Psoas muscle (tissue), 8 donors: ENCODE results near the gene C1orf122. TPM values are rescaled to one million over a fixed set of nuclear protein-coding genes. Genes with fewer than 3 reads are reported as not detected.

Experiments used
- ATAC-seq, 4 donors: fragments of 200-7000 bp; cut with Tn5 transposase; one replicate each; pipeline ENCODE4 v1.9.1; 2020; ENCODE audit warnings: moderate library complexity in 3 of 4, mild to moderate bottlenecking in 2 of 4
- DNase-seq, 2 donors: peaks; one replicate each; pipeline ENCODE4 v3.0.0-alpha.2; 2020
- H3K27ac ChIP-seq: fragments of 200-600 bp; one replicate; pipeline ENCODE4 v1.8.0; 2022
- H3K27me3 ChIP-seq, 3 donors: fragments of 200-600 bp in 1 of 3; one replicate each; pipeline versions ENCODE4 v1.6.1 to v1.8.0; 2013 to 2022; ENCODE audit warnings: low read length in 2 of 3, mild to moderate bottlenecking in 2 of 3, moderate library complexity in 1 of 3; ENCODE audit not compliant: insufficient read depth in 3 of 3
- H3K36me3 ChIP-seq, 2 donors: fragments of 200-600 bp in 1 of 2; one replicate each; pipeline versions ENCODE4 v1.6.1 to v1.8.0; 2013 to 2022; ENCODE audit warnings: low read depth in 1 of 2, mild to moderate bottlenecking in 1 of 2, moderate library complexity in 1 of 2; ENCODE audit not compliant: insufficient read depth in 1 of 2
- H3K4me1 ChIP-seq: fragments of 200-600 bp; one replicate; pipeline ENCODE4 v1.8.0; 2022
- H3K4me3 ChIP-seq: fragments of 200-600 bp; one replicate; pipeline ENCODE4 v1.8.0; 2022; ENCODE audit warnings: mild to moderate bottlenecking
- H3K9me3 ChIP-seq: fragments of 200-600 bp; one replicate; pipeline ENCODE4 v1.8.0; 2022
- CTCF ChIP-seq: fragments of 200-600 bp; IDR thresholded peaks from one replicate; pipeline ENCODE4 v1.8.0; 2022; ENCODE audit warnings: antibody characterized with exemption
- WGBS, 3 donors: extraction: QIAGEN DNeasy Blood & Tissue Kit; methylation state at CpG; one replicate each; pipeline versions ENCODE4 v1.1.6 to v1.1.7; 2013; 5-methylcytosine and 5-hydroxymethylcytosine counted together
- intact Hi-C, 2 donors: fragments of 100-400 bp; cut with DNase I; formaldehyde crosslinking; loops; one replicate each; pipeline versions ENCODE4 v1.11.0 to v1.14.2; 2022
- polyA plus RNA-seq, 3 donors: library from polyadenylated mRNA; stranded (reverse); fragments of 200-250 nt; gene quantifications; one replicate each; pipeline ENCODE4 v1.2.3, GENCODE V29; 2013
- total RNA-seq, 4 donors: library from RNA; stranded (reverse); fragmentation: NEBNext Ultra II Directional in 2 of 4; extraction: Animal tissue kit (Norgen Biotek cat#: 25700) in 2 of 4; gene quantifications; one replicate each; pipeline versions ENCODE4 v1.2.1 to v1.2.4, GENCODE V29; 2021 to 2023
- donor health status: healthy with polysubstance abuse.
- donor health status: DM: no; HTN: no; CAD: no; lungs with moderate emphysema.
- donor health status: Bipolar disorder and iron deficiency.
- donor health status: healthy.
- donor health status: DM: yes; HTN: yes; CAD: no.
- donor health status: DM: no; HTN: no; CAD: no.
- donor health status: DM: no; HTN: no; CAD: no.
- donor health status: DM: yes; HTN: yes; CAD: no.

Gene C1orf122
- total and polyA plus RNA-seq, 7 donors, result 26.6 to 109 (median 32.1) TPM

DNA sequence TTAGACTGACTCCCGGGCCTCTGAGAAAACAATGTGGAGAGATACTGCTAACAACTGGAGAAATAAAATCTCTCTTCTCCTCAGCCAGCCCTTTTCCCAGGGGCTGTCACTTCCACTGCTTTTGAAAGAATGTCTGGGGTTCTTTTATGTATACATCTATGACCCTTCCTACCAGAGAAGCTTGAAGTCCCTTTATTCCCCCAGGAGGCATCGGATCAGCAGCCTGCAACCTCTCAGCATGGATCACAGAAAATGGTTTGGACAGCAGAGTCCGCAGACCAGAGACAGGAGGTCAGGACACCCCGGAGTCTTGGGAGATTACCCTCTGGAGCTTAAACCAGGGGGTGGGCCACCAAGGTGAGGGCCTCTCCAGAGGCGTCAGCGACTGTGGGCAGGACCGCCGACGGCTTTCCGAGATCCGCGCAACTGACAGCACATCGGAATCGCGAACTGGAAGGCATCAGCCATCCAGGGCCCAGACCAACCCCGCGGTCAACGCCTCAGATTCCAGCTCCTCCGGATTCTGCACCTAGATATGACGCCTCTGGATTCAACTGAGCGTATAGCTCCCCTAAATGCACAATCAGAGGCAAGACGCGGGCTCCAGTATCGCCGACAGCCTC is 43.7 kb upstream of the C1orf122 start:
- Histone ChIP-seq H3K9me3 (no peaks in the 10 kb centered on the region), H3K27ac (no peak overlapping the region), H3K27me3 (peaks cover 4 to 78% (median 32%) of the 10 kb centered on the region in 3 donors), H3K36me3 (no peaks in the 10 kb centered on the region), H3K4me1 (no peaks in the 10 kb centered on the region), H3K4me3 (no peak overlapping the region)
- intact Hi-C loops, result no loop called here
- DNase-seq (no peak), ATAC-seq (no peak)
- 19 to 25% (median 21%) methylated on average over 25 of the region's 25 CpGs for WGBS, 3 donors
- TF ChIP-seq CTCF, result no peak

DNA sequence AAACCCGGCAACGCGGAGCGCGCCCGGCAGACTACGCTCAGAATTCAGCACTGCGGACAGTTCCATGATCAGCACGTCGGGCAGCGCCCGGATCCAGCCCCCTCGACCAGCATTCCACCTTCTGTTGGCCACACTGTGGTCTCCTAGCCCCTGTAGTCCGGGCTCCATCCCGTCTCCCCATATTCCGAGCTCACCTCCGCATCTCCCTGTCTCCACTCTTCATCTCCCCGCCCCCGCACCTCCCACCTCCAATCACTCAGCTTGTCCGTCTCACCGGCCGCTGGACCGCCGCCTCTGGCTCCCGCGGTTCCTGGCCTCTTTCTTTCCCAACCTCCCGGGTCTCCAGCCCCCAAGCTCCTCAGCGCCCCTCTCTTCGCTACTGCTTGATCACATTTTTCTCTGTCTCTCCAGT is 43.2 kb upstream of the C1orf122 start:
- ATAC-seq (no peak), DNase-seq (no peak)
- Histone ChIP-seq H3K36me3 (no peaks in the 10 kb centered on the region), H3K4me1 (no peaks in the 10 kb centered on the region), H3K27me3 (peaks cover 4 to 78% (median 32%) of the 10 kb centered on the region in 3 donors), H3K9me3 (no peaks in the 10 kb centered on the region), H3K27ac (no peak overlapping the region), H3K4me3 (no peak overlapping the region)
- 2 to 3% (median 2%) methylated on average over 29 of the region's 29 CpGs for WGBS, 3 donors
- intact Hi-C loops, result no loop called here
- TF ChIP-seq CTCF, result no peak

- TF ChIP-seq CTCF, result no peak
- H3K4me3 ChIP-seq, result no peak within 1 kb of the TSS
- H3K27me3 ChIP-seq, result peaks cover 3 to 77% (median 33%) of the 10 kb centered on the region in 3 donors
- H3K36me3 ChIP-seq, result no peaks in the 10 kb centered on the region
- intact Hi-C loops, result no loop called here
- H3K4me1 ChIP-seq, result no peaks in the 10 kb centered on the region
- no peaks in the 10 kb centered on the region for H3K9me3 ChIP-seq
- no peak within 1 kb of the TSS for H3K27ac ChIP-seq
- no peak for DNase-seq
- ATAC-seq, result no peak
- WGBS, 3 donors, result 2 to 3% (median 3%) methylated on average over 33 of the region's 33 CpGs
Observed at GRCh38 chr1:37764888-37765441, 42.6 kb upstream of the C1orf122 start, which contains the start of gene EPHA10. EPHA10 (minus strand) TSS chr1:37765120; CDS start chr1:37765066, 54 bp downstream.

DNA sequence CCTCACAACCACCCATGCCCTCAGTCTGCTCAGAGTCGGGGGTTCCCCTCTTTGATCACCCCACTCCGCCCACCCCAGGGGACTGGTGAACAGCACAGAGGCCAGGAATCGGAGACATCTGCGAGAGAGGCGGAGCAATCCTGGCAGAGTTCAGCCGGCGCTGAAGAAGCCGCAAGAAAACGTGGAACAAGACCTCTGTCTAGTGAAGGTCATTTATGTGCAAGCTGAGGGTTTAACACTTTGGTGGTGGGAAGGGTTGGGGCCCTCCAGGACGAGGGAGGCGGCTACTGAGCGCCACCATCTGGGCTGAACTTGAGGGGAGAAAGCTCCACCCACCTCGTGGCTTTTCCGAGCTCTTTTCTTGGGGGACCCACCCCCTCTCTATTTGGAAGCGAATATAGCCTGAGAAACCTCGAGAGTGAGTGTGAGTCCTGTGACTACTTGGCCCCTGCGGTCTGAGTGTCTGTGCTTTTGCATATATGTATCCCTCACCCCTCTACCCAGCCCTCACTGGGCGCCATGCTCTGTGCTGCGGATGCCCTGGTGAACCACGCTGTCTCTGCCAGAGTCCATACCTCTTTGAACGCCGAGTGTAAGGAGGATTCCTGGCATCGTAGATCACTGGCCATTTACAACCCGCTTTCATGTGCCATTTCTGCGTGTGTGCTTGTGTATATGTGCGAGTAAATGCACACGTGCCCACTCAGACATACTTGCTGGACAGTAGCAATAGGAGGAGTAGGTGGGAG is 41.5 kb upstream of the C1orf122 start:
- no peak for ATAC-seq
- no peaks in the 10 kb centered on the region for H3K4me1 ChIP-seq
- WGBS, 3 donors, result 4 to 8% (median 6%) methylated on average over 27 of the region's 27 CpGs
- peaks cover 2 to 77% (median 33%) of the 10 kb centered on the region in 3 donors for H3K27me3 ChIP-seq
- H3K9me3 ChIP-seq, result no peaks in the 10 kb centered on the region
- H3K4me3 ChIP-seq, result no peak overlapping the region
- DNase-seq, result no peak
- no peak overlapping the region for H3K27ac ChIP-seq
- no peak for TF ChIP-seq CTCF
- intact Hi-C loops, result no loop called here
- H3K36me3 ChIP-seq, result no peaks in the 10 kb centered on the region
